H1 (cell line): ENCODE results near the gene CERKL. TPM values are rescaled to one million over a fixed set of nuclear protein-coding genes. Genes with fewer than 3 reads are reported as not detected.
A peak's percentile ranks its signal among the peaks of the same experiment; 100 is the strongest.

Experiments used
- CTCF ChIA-PET: fragments of 300-600 bp; sonication (Branson Sonifier 250); formaldehyde crosslinking; loops from one replicate; lab custom pipeline; 2021; ENCODE audit not compliant: partially characterized antibody; lab: Charles Lee
- POLR2A ChIA-PET: fragments of 300-600 bp; sonication (Branson Sonifier 250); formaldehyde crosslinking; loops from one replicate; lab custom pipeline; 2021; ENCODE audit warnings: inconsistent platforms; ENCODE audit not compliant: partially characterized antibody; lab: Charles Lee
- DNase-seq, 2 experiments: peaks; one replicate each; pipeline versions ENCODE4 v3.0.0 to v3.0.0-alpha.2; 2010 to 2022; ENCODE audit warnings: low spot score in 2 of 2, low read depth in 1 of 2, mixed read lengths in 1 of 2
- FAIRE-seq: peaks from 2 replicates; lab custom pipeline; 2011; peaks lifted over from hg19 to GRCh38; lab: Jason Lieb, UNC
- H2AFZ ChIP-seq: 2 replicates; pipeline ENCODE4 v1.8.1; 2012; ENCODE audit warnings: low read length, inconsistent platforms
- H2AK5ac ChIP-seq: 2 replicates; pipeline ENCODE4 v1.6.1; 2013; ENCODE audit warnings: low read depth, low read length
- H2BK120ac ChIP-seq: replicated peaks from 2 replicates; pipeline ENCODE3; 2013; ENCODE audit warnings: low read depth, low read length, inconsistent platforms
- H2BK12ac ChIP-seq: 2 replicates; pipeline ENCODE4 v1.6.1; 2013; ENCODE audit warnings: low read depth, low read length
- H2BK15ac ChIP-seq: 2 replicates; pipeline ENCODE4 v1.6.1; 2013; ENCODE audit warnings: low read length
- H2BK20ac ChIP-seq: 2 replicates; pipeline ENCODE4 v1.6.1; 2013; ENCODE audit warnings: low read length
- H2BK5ac ChIP-seq: 2 replicates; pipeline ENCODE4 v1.6.1; 2013; ENCODE audit warnings: low read depth, low read length
- H3K14ac ChIP-seq: 2 replicates; pipeline ENCODE4 v1.6.1; 2013; ENCODE audit warnings: inconsistent platforms; ENCODE audit not compliant: insufficient read length
- H3K18ac ChIP-seq: 2 replicates; pipeline ENCODE4 v1.6.1; 2013; ENCODE audit warnings: low read length; ENCODE audit errors: extremely low read depth
- H3K23ac ChIP-seq: 2 replicates; pipeline ENCODE4 v1.6.1; 2013; ENCODE audit warnings: inconsistent platforms; ENCODE audit not compliant: insufficient read length
- H3K23me2 ChIP-seq: 2 replicates; pipeline ENCODE4 v1.6.1; 2013; ENCODE audit warnings: low read depth, low read length
- H3K27ac ChIP-seq: 2 replicates; pipeline ENCODE4 v1.6.1; 2011; ENCODE audit warnings: low read depth, low read length, inconsistent platforms
- H3K27me3 ChIP-seq, 4 experiments: replicated peaks in 1 of 4; 1 replicate in 1 of 4; 2 replicates in 3 of 4; pipeline versions ENCODE4 v1.6.1 to v1.8.1; 2011 to 2013; ENCODE audit warnings: low read length in 3 of 4, mild to moderate bottlenecking in 3 of 4, inconsistent platforms in 2 of 4, mixed read lengths in 2 of 4, moderate library complexity in 1 of 4; ENCODE audit not compliant: control insufficient read depth in 3 of 4, insufficient read depth in 3 of 4; ENCODE audit errors: extremely low read depth in 1 of 4
- H3K36me3 ChIP-seq, 4 experiments: 2 replicates each; pipeline versions ENCODE4 v1.6.1 to v1.8.1; 2011 to 2013; ENCODE audit warnings: mild to moderate bottlenecking in 4 of 4, low read length in 3 of 4, moderate library complexity in 2 of 4, control low read depth in 1 of 4, inconsistent platforms in 1 of 4; ENCODE audit not compliant: insufficient read depth in 4 of 4, control insufficient read depth in 2 of 4
- H3K4ac ChIP-seq: replicated peaks from 2 replicates; pipeline ENCODE3; 2013; ENCODE audit warnings: low read length, low read depth, mixed read lengths, inconsistent platforms; ENCODE audit not compliant: insufficient read length
- H3K4me1 ChIP-seq, 4 experiments: replicated peaks in 1 of 4; 1 replicate in 1 of 4; 2 replicates in 3 of 4; pipeline versions ENCODE4 v1.6.1 to v1.8.1; 2011 to 2013; ENCODE audit warnings: low read length in 3 of 4, inconsistent platforms in 2 of 4, mixed read lengths in 1 of 4; ENCODE audit not compliant: insufficient read depth in 4 of 4, control insufficient read depth in 3 of 4
- H3K4me2 ChIP-seq, 2 experiments: 2 replicates each; pipeline versions ENCODE4 v1.6.1 to v1.8.1; 2011 to 2013; ENCODE audit warnings: low read depth in 2 of 2, low read length in 2 of 2, control low read depth in 1 of 2, inconsistent platforms in 1 of 2, mild to moderate bottlenecking in 1 of 2; ENCODE audit not compliant: insufficient read depth in 1 of 2
- H3K4me3 ChIP-seq, 4 experiments: fragments of 200-600, 300-600 bp in 1 of 4; sonication (generic), shearing (Covaris generic), sonication (Bioruptor Twin) in 1 of 4; 2 replicates each; pipeline versions ENCODE4 v1.5.1 to v1.8.1; 2011 to 2016; ENCODE audit warnings: low read length in 4 of 4, low read depth in 3 of 4, control low read depth in 2 of 4, inconsistent platforms in 2 of 4, mild to moderate bottlenecking in 2 of 4, mixed read lengths in 1 of 4, moderate library complexity in 1 of 4; ENCODE audit not compliant: insufficient read depth in 2 of 4; ENCODE audit errors: extremely low read depth in 1 of 4
- H3K56ac ChIP-seq: replicated peaks from 2 replicates; pipeline ENCODE3; 2013; ENCODE audit warnings: low read depth, mild to moderate bottlenecking, mixed read lengths, low read length, inconsistent platforms; ENCODE audit not compliant: insufficient read length
- H3K79me1 ChIP-seq: 2 replicates; pipeline ENCODE4 v1.6.1; 2013; ENCODE audit warnings: low read depth, low read length, control low read depth
- H3K79me2 ChIP-seq, 2 experiments: 2 replicates each; pipeline versions ENCODE4 v1.6.1 to v1.8.1; 2012 to 2013; ENCODE audit warnings: low read length in 2 of 2, mild to moderate bottlenecking in 2 of 2, inconsistent platforms in 1 of 2; ENCODE audit not compliant: insufficient read depth in 2 of 2, control insufficient read depth in 1 of 2
- H3K9ac ChIP-seq, 4 experiments: replicated peaks in 1 of 4; 1 replicate in 1 of 4; 2 replicates in 3 of 4; pipeline versions ENCODE4 v1.6.1 to v1.8.1; 2011 to 2013; ENCODE audit warnings: low read depth in 3 of 4, low read length in 3 of 4, control low read depth in 2 of 4, mild to moderate bottlenecking in 2 of 4, moderate library complexity in 2 of 4, inconsistent platforms in 1 of 4; ENCODE audit errors: extremely low read depth in 1 of 4
- H3K9me3 ChIP-seq, 2 experiments: 2 replicates each; pipeline versions ENCODE4 v1.6.1 to v1.8.1; 2012 to 2013; ENCODE audit warnings: mild to moderate bottlenecking in 2 of 2, moderate library complexity in 2 of 2, control low read depth in 1 of 2, inconsistent platforms in 1 of 2, low read depth in 1 of 2, low read length in 1 of 2, mixed read lengths in 1 of 2; ENCODE audit not compliant: insufficient read depth in 2 of 2
- H4K20me1 ChIP-seq, 2 experiments: replicated peaks in 1 of 2; 2 replicates each; pipeline versions ENCODE3 to v1.8.1; 2011 to 2013; ENCODE audit warnings: inconsistent platforms in 2 of 2, low read length in 2 of 2, mild to moderate bottlenecking in 1 of 2; ENCODE audit not compliant: insufficient read depth in 2 of 2, control insufficient read depth in 1 of 2
- H4K5ac ChIP-seq: 2 replicates; pipeline ENCODE4 v1.6.1; 2013; ENCODE audit warnings: low read length, low read depth, mixed read lengths, inconsistent platforms; ENCODE audit not compliant: insufficient read length
- H4K8ac ChIP-seq: 2 replicates; pipeline ENCODE4 v1.8.0; 2013; ENCODE audit warnings: mild to moderate bottlenecking, moderate library complexity, low read length, inconsistent platforms; ENCODE audit not compliant: insufficient read depth; ENCODE audit errors: extremely low read depth
- H4K91ac ChIP-seq: replicated peaks from 2 replicates; pipeline ENCODE3; 2013; ENCODE audit warnings: low read length, mixed read lengths, inconsistent platforms; ENCODE audit not compliant: insufficient read length
- CHD2 ChIP-seq: IDR thresholded peaks from 2 replicates; pipeline ENCODE4 v1.6.1; 2012; ENCODE audit warnings: low read length, improper control_type of control experiment
- FOSL1 ChIP-seq: IDR thresholded peaks from 2 replicates; pipeline ENCODE4 v1.6.1; 2011; ENCODE audit warnings: mild to moderate bottlenecking, low read depth, low read length, moderate library complexity; ENCODE audit not compliant: insufficient read depth
- GABPA ChIP-seq: IDR thresholded peaks from 2 replicates; pipeline ENCODE4 v1.6.1; 2011; ENCODE audit warnings: mild to moderate bottlenecking, low read length, moderate library complexity, borderline replicate concordance; ENCODE audit not compliant: insufficient read depth
- HDAC2 ChIP-seq, 2 experiments: fragments of 300-600 bp in 1 of 2; sonication (generic) in 1 of 2; IDR thresholded peaks; 2 replicates each; pipeline ENCODE4 v1.6.1; 2011 to 2012; ENCODE audit warnings: low read depth in 2 of 2, low read length in 2 of 2, mild to moderate bottlenecking in 2 of 2, moderate library complexity in 2 of 2, borderline replicate concordance in 1 of 2, inconsistent platforms in 1 of 2
- SP2 ChIP-seq: IDR thresholded peaks from 2 replicates; pipeline ENCODE4 v1.6.1; 2012; ENCODE audit warnings: mild to moderate bottlenecking, low read length, inconsistent platforms
- WGBS, 2 experiments: shearing (Covaris generic) in 1 of 2; methylation state at CpG; one replicate each; pipeline versions ENCODE4 v1.1.6 to v1.1.7; 2013 to 2015; ENCODE audit warnings: low lambda C conversion rate in 2 of 2, mixed read lengths in 2 of 2, inconsistent platforms in 1 of 2, low coverage in 1 of 2, missing lambda C conversion rate in 1 of 2; ENCODE audit not compliant: insufficient replicate concordance in 2 of 2, insufficient coverage in 1 of 2, insufficient read length in 1 of 2; ENCODE audit errors: extremely low coverage in 1 of 2, missing lambda C conversion rate in 1 of 2; 5-methylcytosine and 5-hydroxymethylcytosine counted together
- polyA plus RNA-seq, 7 experiments: library from polyadenylated mRNA; depleted of rRNA in 3 of 7; stranded (reverse) in 5 of 7; unstranded in 2 of 7; fragments of >200 nt in 5 of 7; fragments of 200-250 nt in 2 of 7; gene quantifications; 1 replicate in 5 of 7; 2 replicates in 1 of 7; 4 replicates in 1 of 7; pipeline versions ENCODE4 v1.2.1 to v1.2.3, GENCODE V29; 2011 to 2013; ENCODE audit warnings: missing spikeins in 2 of 7, mixed read lengths in 2 of 7
- total RNA-seq: library from RNA; stranded (reverse); fragmentation: NEBNext Ultra II Directional; extraction: Animal tissue kit (Norgen Biotek cat#: 25700); gene quantifications from 2 replicates; pipeline ENCODE4 v1.2.1, GENCODE V29; 2021

The CERKL gene
- total and polyA plus RNA-seq, 2 of the 8 experiments (the other 6 are each of a cell fraction or from before 2014, with no cell fraction given): 0.05 TPM; not detected in 1

- ChIA-PET CTCF (interaction anchor here (1.2 to 3.6 kb wide), 2 partner anchors 25 kb away, joined by 3 to 16 read pairs; partner anchors contain the start of gene CERKL), POLR2A (interaction anchor here (1.0 to 2.2 kb wide), 2 partner anchors 25 to 225 kb away, joined by 3 to 12 read pairs; partner anchors contain the start of genes CERKL and ITGA4)
- no peak overlapping the region for H2BK120ac ChIP-seq
- no peak overlapping the region for H3K23ac ChIP-seq
- H4K5ac ChIP-seq: no peak overlapping the region
- no peak overlapping the region for H3K4ac ChIP-seq
- no peak overlapping the region for H3K18ac ChIP-seq
- H3K36me3 ChIP-seq: no peaks in the 10 kb centered on the region; a peak in 1 of 8 replicates
- peak overlapping the region in 1 of 4 experiments; percentile 66; a peak in 4 of 8 replicates for H3K4me3 ChIP-seq
- H3K27ac ChIP-seq: no peak overlapping the region
- FAIRE-seq: no peak
- peak overlapping the region; percentile 50; the same call in 1 of the 2 replicates for H2BK12ac ChIP-seq
- H2AK5ac ChIP-seq: no peak overlapping the region
- no peak overlapping the region for H2BK5ac ChIP-seq
- peak overlapping the region; percentile 76 to 100; a peak in 3 of 4 replicates for H3K4me2 ChIP-seq
- DNase-seq: peak in 1 of 2 experiments; percentile 50
- no peaks in the 10 kb centered on the region for H3K79me1 ChIP-seq
- peaks cover 77 to 98% (median 87%) of the 10 kb centered on the region in 4 experiments for H3K27me3 ChIP-seq
- no peak overlapping the region for H3K14ac ChIP-seq
- no peak overlapping the region for H4K91ac ChIP-seq
- peaks cover 16% of the 10 kb centered on the region; the same call in 1 of the 2 replicates for H3K23me2 ChIP-seq
- no peak overlapping the region for H2AFZ ChIP-seq
- TF ChIP-seq SP2 (no peak), GABPA (no peak), HDAC2 (IDR thresholded peaks at IDR 0.05; ENCODE audit: borderline replicate concordance in 1 of 2, low read depth in 2 of 2, low read length in 2 of 2) (no peak), FOSL1 (no peak), CHD2 (no peak)
- peaks cover 27 to 45% of the 10 kb centered on the region in 2 experiments for H4K20me1 ChIP-seq
- H2BK15ac ChIP-seq: 0 out of 2 replicates have a peak overlapping the region, but pooled peaks have one; percentile 81
- H4K8ac ChIP-seq: no peak overlapping the region
- H3K79me2 ChIP-seq: no peaks in the 10 kb centered on the region
- H3K9ac ChIP-seq: no peak overlapping the region
- H3K56ac ChIP-seq: no peak overlapping the region
- no peak overlapping the region for H2BK20ac ChIP-seq
- H3K4me1 ChIP-seq: peaks cover 16 to 49% (median 26%) of the 10 kb centered on the region in 4 experiments
- no peaks in the 10 kb centered on the region for H3K9me3 ChIP-seq
- WGBS, 2 experiments: 15% methylated on average over 23 of the region's 24 CpGs; no CpG with 5 or more reads in 1 of the 2 experiments
Observed at GRCh38 chr2:181682026-181682789, 25.3 kb upstream of the CERKL start.
